GM12801 (cell line): Measurements from ENCODE around the gene APPBP2.

Experiments
- TF ChIP-seq, protein P1 (sequence below): IDR thresholded peaks from one replicate; pipeline ENCODE4 v1.5.1; 2011; ENCODE audit warnings: control low read depth; ENCODE audit not compliant: insufficient read length; ENCODE audit errors: extremely low read depth

Gene APPBP2

DNA sequence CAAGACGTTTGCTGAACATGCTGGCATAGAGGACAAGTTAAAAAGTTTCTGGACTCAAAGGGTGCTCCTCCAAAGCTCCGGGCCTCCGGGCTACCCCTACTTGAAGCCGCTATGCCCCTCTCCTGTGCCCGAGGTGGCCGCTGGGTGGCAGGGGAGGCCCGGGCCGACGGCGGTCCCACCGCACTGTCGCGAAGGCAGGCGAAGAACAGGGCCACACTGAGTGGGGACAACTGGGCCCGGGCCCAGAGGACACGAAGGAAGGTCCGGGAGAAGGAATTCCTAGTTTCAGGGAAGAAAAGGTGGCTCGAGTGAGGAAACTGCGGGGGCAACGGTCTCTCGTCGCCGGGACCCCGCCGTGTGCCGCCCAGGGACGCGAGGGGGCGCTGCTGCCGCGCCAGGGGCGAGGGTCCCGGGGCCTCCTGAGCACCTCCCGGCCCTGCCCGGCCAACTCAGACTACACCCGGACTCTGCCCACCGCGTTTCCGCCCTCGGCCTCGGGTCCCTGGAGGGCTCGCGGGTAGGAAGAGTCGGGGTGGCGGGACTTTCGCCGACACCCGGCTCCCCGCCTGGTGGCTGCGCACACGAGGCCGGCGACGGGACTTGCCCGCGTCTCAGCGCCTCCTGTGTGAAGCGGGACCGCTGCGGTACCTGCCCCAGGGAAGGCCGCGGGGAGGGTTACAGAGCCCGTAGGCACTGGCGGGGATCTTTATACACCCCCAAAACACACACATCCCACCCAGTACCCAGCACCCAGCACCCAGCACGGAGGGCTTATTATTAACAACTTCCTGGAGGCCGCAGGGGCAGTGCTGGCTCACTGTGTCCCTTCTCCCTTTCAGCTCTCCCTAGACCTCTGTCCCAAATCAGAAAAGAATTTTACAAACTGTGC lies 104.5 kb downstream of the APPBP2 start:
- TF ChIP-seq, protein P1, sequence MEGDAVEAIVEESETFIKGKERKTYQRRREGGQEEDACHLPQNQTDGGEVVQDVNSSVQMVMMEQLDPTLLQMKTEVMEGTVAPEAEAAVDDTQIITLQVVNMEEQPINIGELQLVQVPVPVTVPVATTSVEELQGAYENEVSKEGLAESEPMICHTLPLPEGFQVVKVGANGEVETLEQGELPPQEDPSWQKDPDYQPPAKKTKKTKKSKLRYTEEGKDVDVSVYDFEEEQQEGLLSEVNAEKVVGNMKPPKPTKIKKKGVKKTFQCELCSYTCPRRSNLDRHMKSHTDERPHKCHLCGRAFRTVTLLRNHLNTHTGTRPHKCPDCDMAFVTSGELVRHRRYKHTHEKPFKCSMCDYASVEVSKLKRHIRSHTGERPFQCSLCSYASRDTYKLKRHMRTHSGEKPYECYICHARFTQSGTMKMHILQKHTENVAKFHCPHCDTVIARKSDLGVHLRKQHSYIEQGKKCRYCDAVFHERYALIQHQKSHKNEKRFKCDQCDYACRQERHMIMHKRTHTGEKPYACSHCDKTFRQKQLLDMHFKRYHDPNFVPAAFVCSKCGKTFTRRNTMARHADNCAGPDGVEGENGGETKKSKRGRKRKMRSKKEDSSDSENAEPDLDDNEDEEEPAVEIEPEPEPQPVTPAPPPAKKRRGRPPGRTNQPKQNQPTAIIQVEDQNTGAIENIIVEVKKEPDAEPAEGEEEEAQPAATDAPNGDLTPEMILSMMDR, result no peak

DNA sequence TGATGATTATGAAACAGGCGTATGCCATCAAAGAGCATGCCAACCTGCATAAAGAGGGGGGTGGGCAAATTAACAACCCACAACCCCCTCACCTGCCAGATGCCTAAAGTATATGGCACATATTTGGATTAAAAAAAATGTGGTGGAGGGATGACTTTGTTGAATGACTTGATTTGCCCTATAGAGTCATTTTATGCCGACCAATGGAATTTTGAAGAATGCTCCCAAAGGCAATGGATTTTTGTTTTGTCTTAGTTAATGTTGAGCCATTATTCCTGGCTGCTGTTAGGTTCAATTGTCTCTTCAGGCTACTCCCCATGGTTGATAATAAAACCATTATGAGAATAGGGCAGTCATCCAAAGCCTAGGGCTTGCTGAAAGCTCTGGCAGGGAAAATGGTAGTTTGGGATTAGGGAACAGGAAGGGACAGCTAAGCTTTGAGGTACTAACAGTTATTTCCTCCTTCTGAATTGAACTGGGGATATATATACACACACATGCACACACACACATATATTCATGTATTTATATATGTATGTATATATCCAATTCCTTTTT lies 109.6 kb downstream of the APPBP2 start:
- TF ChIP-seq, protein P1, result no peak

DNA sequence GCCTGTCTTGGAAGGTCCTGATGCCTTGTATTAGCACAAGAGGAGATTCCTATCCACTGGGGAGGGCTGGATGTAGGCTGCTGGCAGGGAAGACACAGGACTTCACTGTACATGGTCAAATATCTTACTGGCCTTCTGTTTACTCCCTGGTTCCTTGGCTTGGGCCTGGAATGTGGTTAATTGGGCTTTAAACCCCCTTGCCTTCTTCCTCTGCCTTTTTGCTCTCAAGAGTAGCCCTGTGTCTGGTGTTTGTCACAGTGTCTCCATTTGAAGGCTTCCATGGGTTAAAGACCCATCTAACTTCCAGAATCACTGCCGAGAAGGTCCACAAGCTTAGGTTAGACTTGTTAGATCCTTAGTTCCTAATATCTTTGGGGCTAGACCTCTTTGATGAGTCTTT lies 110.9 kb downstream of the APPBP2 start:
- TF ChIP-seq, protein P1, result no peak

DNA sequence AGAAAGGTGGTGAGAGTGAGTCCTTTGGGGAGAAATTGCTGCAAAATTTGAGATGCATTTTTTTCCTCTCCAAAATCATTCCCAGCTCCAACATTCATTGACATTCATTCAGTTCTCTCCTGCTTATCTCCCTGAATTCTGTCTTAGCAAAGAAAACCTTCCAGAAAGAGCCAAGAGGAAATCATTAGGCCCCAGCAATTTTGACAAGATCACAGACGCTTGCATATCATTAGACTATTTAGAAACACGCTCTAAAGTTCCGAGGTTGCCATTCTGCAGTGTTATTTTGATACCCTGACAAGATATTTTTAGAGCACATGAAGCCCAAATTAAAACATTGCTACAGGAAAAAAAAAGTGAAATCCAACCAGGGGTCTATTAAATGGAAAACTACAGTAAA lies 113.3 kb downstream of the APPBP2 start:
- TF ChIP-seq, protein P1, result no peak

DNA sequence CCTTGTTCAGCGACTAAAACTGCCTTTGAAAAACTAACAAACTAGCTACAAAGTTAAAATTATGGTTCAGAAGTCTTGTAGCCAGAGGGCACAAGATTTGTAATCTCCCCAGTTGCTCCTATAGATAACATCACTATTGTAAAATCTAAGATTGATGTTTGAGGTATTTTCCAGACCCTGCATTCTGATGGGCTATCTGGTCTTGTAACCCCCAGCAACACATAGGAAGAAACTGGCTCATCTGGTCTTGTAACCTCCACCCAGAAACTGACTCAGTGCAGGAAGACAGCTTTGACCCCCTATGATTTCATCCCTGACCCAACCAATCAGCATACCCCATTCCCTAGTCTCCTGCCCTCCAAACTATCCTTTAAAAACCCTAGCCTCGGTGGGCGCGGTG lies 116.0 kb downstream of the APPBP2 start:
- TF ChIP-seq, protein P1, result no peak

DNA sequence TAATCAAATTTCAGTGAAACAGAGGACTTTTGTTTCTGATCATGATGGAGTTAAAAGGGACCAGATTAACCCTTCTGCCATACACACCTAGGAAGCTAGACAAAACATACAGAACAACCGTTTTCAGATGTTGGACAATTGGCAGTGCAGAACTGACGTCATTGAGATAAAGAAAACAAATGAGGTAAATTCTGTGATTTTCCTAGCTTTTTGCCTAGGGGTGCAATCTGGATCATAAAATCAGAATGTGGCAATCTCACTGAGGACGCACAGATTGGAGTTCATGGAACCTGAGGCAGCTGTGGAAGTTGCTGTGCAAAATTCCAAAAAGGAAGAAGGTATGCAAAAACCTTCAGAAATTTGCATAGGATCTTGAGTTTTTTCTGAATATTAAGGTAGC lies 119.2 kb downstream of the APPBP2 start:
- TF ChIP-seq, protein P1, result no peak

DNA sequence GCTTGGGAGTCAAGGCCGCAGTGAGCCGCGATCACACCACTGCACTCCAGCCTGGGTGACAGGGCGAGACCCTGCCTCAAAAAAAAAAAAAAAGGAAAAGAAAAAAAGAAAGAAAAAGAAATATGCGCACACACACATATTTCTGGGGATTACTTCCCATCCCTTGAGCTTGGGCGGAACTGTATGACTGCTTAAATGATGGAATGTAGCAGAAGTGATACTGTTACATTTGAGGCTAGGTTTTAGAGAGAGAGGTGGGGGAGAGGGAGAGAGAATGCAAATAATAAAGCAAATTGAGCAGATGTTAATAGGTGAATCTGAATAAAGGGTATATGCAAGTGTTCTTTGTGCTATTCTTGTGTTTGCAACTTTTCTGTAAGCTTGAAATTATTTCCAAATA lies 122.1 kb downstream of the APPBP2 start:
- TF ChIP-seq, protein P1, result no peak
